ENCODE data around the gene ENO2.

The ENO2 gene

DNA sequence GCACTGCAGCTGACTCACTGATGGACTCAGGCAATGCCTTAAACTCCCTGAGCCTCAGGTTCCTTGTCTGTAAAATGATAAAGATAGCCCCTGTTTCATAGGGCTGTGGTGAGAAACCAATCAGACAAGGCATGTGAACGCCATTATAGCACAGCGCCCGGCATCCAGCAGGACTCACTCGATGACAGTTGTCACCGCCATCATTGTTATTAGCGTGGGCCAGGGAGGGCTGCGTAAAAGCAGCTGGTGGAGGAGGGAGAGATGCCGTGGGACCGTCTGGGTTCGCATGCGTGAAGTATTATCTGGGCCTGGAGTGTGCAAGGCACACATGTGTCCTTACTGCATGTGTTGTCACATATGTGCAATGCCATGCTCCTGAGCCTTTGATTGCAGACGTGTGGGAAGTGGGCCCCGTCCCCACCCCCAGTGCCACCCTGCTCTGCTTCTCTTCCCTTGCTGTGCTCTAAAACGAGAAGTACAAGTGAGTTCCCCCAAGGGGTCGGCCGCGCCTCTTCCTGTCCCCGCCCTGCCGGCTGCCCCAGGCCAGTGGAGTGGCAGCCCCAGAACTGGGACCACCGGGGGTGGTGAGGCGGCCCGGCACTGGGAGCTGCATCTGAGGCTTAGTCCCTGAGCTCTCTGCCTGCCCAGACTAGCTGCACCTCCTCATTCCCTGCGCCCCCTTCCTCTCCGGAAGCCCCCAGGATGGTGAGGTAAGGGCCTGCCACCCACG is 36.6 kb downstream of the ENO2 start, which contains the start of gene PTPN6:
Gene PTPN6 (plus strand): TSS at position 546 of the 730 bp plus-strand sequence. CDS start 157 bp downstream, at position 703.
- no peak for DNase-seq

DNA sequence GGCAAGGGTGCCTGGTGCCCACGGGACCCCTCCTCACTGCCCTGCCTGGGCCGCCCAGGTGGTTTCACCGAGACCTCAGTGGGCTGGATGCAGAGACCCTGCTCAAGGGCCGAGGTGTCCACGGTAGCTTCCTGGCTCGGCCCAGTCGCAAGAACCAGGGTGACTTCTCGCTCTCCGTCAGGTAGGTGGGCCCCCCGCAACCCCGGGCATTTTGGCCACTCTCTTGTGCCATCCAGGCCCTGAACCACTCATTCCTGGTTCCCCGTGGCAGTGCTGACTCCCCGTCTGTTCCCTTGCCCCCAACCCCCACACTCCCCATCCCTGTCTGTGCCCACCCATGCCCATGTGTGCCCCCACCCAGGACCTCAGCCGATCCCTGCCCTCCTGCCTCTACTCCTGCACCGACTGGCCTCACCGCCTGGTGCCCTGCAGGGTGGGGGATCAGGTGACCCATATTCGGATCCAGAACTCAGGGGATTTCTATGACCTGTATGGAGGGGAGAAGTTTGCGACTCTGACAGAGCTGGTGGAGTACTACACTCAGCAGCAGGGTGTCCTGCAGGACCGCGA is 37.3 kb downstream of the ENO2 start:
- DNase-seq: no peak

DNA sequence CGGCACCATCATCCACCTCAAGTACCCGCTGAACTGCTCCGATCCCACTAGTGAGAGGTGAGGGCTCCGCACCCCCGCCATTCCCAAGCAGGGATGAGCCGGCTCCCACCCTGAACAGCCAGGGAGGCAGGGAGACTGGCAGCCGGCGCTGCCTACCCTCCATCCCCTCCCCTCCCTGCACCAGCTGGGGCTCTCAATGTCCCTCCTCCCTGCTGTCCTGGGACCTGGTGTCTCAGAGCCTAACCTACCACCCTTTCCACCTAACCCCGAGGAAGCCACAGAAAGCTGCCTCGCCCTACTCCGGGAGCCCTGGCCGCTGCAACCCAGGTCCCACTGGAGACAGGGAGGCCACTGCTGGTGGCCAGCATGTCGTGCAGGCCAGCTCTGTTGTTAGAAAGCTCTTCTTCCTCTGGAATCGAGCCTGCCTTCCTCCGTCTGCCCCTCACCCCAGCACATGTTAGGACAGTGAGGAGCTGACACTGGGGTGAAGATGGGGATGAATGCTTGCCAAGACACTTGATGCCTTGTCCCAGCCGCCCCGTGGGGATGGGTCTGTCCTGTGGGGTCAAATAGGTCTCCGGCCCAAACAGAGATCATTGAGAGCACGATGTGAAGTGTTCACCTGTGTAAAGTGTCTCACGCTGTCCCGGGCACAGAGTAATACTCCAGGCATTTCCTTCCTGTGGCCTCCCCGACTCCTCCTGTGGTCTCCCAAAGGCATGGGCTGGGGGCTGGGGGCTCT is 37.9 kb downstream of the ENO2 start:
- no peak for DNase-seq

DNA sequence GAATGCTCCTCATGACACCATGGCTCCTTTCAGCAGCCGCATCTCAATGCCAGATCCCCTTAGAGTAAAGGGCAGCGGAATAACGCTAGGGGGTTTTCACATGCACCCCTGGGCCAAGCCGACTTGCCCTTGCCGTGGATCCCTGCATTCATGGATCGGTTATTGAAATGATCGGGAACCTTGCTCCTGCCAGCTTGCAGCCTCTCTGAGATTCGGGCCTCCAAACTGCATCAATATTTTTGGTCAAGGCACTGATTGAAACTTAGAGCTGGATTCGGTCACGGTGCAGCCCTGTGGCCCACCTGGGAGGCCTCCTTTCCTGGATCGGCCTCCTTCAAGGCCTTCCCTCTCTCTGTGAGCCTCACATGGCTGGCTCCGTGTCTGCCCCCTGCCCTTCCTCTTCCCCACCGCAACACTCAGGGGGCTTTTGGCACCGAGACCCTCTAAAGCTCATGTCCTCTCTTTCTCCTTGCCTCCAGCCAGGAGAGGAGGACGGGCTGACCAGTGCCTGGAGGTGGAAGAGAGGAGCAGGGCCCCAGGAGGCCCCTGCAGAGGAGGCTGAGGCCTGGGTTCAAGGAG is 38.6 kb downstream of the ENO2 start:
- no peak for DNase-seq

DNA sequence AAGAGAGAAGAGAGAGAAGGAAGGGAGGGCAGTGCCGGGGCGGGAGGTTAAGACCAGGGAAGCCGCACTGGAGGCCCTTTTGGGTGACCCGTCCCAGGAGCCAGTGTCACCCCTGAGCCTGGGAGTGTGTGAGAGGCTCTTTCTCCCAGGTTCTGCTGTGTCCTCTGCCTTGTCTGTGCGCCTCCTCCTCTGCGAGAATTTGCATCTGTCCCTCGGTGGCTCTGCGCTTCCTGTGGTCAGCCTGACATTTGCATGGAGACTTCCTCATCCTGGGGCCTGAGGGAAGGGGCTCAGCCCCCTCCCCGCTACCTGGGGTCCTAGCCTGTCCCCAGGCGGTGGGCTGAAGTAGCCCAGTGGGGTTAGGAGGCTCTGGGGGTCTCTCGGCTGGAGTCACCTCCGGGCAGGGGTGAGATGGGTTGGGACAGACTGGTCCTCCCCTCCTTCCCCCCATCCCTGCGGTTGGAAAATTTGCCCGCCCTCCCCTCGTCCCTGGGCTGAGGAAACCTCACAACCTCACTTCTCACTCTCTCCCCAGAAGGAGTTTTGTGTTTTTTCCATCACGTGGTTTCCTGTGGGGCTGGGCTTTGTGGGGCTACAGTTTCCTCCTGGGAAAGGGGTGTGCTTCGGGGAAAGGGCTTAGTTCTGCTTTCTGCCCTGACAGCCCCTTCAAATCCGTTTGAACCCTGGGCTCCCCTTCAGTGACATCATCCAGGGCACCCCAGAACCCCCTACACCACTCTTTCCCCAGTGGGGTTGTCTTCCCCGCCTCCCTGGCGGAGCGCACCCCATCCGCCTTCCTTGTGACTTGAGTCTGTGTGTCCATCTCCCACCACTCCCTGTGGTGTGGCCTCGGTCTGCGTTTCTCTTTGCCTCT is 39.3 kb downstream of the ENO2 start:
- no peak for DNase-seq

DNA sequence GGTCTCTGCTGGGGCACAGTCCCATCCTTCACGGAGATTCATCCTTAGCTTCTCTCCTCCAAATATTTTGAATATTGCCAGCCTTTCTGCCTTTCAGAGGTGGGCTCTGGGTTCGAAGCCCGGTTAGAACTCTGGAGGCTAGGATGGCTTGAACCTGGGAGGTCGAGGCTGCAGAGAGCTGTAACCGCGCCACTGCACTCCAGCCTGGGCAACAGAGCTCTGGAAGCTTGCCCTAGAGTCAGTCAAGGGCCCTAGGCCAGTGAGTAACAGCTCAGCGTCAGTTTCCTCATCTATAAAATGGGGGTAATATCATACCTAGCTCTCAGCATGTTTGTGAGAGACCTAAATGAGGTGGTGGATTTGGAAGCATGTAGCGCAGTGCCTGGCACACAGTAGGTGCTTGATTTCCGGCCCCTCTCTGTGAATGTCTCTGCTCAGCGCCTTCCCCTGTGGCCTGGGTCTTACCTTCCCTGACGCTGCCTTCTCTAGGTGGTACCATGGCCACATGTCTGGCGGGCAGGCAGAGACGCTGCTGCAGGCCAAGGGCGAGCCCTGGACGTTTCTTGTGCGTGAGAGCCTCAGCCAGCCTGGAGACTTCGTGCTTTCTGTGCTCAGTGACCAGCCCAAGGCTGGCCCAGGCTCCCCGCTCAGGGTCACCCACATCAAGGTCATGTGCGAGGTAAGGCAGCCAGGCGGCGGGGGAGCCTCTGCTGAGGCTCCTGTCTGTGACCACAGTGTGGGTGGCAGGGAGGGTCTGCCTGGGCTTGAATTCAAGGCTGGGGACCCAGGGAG is 40.1 kb downstream of the ENO2 start:
- DNase-seq: no peak

DNA sequence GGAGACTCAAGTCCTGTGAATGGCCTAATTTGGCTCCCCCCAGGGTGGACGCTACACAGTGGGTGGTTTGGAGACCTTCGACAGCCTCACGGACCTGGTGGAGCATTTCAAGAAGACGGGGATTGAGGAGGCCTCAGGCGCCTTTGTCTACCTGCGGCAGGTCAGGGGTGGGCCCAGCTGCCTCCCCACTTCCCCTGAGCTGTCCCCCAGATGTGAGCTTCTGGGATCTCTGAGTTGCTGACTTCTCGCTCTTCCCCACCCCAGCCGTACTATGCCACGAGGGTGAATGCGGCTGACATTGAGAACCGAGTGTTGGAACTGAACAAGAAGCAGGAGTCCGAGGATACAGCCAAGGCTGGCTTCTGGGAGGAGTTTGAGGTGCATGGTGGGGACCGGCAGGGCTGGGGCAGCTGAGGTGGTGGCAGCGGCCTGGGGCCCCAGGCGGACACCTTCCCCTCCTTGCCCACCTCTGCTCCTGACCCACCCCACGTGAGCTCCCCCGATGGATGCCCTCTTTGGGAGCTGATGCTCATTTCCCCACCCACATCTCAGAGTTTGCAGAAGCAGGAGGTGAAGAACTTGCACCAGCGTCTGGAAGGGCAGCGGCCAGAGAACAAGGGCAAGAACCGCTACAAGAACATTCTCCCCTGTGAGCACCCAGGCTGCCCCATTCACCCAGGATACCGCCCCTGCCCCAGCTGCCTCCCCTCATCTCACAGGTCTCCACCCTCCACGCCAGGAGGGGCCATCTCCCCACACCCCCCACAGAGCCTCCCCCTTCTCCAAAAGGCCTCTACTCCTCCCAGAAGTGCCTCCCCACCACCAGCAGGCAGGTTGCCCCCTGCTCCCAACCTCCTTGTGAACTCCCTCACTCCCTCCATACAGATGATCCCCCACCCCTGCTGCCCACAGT is 41.0 kb downstream of the ENO2 start:
- DNase-seq: no peak

DNA sequence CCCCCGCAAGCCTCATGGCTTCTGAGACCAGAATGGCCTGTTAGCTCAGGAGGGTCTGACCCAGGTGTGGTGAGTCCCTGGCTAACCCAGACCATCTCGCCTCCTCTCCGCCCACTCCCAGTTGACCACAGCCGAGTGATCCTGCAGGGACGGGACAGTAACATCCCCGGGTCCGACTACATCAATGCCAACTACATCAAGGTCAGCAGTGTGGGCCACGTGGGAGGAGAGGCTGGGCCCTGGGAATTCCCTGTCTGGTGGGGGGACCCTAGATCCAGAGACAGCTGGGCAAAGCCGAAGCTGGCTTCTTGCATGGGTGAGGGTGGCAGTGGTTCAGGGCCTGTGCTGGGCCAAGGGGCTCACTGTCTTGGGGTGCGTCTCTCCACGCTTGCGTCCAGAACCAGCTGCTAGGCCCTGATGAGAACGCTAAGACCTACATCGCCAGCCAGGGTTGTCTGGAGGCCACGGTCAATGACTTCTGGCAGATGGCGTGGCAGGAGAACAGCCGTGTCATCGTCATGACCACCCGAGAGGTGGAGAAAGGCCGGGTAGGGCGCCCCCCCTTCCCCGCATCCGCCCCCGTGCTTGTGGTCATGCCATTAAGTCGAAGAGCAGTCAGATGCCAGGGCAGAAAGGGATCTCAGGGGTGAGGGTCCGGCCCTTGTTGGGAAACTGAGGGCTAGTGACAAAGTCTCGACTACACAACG is 41.8 kb downstream of the ENO2 start:
- DNase-seq: no peak

DNA sequence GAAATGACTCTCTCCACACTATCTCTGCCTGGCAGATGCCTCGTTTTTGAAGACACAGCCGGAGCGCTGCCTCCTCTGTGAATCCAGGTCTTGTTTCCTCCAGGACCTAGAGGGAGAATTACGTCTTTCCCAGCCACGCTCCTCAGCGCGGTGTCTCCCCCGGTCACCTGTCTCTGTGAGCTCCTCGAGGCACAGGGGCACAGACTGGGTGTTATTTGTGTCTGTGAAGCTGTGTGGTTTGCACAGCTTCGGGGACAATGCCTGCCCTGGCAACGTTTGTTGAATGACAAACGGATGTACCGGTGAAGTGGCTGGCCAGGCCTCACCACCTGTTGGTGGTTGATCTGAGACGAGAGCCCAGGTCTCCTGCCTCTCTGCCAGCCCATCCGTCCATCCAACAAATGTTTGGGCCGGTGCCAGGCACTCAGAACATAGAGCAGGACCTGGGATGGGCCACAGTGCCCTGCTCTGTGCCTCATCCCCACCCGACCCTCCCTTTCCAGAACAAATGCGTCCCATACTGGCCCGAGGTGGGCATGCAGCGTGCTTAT is 42.8 kb downstream of the ENO2 start:
- no peak for DNase-seq

DNA sequence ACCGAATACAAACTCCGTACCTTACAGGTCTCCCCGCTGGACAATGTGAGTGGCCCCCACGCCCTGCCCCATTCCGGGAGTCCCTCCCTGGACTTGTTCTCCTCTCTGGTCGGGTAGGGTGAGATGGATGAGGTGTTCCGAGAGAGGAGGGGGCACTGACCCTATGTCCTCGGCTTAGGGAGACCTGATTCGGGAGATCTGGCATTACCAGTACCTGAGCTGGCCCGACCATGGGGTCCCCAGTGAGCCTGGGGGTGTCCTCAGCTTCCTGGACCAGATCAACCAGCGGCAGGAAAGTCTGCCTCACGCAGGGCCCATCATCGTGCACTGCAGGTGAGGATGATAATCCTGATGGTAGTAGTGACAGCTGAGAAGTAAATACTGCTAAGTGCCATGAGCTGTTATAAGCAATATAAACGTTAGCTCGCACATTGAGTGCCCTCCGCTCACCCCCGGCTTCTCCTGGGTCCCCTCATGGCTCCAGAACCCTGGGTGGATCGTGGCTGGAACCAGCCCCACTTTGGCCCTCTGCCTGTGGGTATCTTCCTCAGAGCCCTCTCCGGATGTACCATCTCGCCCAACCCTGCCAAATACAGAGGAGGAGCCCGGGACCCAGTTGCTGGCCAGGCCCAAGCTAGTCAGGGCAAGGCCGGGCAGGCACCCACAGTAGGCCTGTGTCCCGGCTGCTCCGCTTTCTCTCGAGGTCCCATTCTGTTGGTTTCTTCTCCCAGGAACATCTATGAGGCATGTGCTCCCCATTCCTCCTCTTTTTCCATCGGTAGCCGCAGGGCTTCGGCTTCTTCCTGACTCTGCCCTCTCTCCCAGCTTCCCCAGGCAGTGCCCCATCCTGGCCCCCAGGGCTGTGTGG is 43.6 kb downstream of the ENO2 start:
- DNase-seq: no peak

DNA sequence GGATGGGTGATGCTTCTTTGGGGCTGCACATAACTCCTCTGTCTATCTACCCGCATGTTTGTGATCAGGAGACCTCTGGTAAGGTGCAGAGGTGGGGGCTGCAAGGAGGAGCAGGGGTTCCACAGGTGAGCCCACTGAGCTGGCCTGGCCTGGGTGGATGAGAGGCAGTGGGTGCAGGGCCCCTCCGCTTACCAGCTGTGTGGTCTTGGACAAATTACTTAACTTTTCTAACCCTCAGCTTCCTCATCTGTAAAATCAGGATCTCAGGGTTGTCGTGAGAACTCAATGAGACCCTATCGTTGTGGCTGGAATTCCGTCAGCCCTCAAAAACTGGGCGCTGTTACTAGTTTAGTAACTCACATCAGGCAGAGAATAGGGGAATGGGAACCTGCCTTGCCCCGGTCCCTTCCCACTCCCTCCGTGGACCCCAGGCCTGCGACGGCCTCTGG is 44.3 kb downstream of the ENO2 start:
- DNase-seq: no peak

DNA sequence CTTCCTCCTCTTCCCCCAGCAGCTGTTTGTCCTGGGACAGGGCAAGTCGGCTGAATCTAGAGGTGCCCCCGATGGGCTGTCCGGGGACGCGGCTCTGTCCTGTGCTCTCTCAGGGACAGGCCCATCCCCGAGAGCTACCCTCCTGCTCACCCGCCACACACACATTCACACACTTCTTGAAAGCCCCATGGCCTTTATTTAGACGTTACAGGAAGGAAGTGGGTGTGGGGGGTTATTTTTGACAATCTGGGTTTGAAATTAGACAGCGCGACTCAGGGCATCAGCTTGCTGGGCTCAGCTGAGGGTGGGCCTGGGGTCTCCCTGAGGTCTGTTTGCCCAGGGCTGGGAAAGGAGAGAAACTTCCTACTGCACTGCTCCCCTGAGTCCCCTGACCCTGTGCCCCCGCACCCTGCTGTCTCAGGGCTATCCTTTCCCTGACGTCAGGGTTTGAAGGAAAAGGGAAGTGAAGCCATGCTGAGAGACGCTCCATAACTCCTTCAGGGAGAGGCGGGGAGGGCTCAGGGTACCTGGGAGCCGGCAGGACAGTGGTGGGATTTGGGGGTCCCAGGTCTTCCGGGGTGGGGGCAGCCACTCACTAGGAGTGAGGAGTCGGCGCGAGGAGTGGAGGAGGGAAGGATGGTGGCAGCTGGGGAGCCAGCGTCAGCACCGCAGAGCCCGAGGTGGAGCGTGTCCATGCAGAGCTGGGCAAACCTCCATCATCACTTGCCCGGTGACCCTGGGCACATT is 44.9 kb downstream of the ENO2 start:
- DNase-seq: no peak

DNA sequence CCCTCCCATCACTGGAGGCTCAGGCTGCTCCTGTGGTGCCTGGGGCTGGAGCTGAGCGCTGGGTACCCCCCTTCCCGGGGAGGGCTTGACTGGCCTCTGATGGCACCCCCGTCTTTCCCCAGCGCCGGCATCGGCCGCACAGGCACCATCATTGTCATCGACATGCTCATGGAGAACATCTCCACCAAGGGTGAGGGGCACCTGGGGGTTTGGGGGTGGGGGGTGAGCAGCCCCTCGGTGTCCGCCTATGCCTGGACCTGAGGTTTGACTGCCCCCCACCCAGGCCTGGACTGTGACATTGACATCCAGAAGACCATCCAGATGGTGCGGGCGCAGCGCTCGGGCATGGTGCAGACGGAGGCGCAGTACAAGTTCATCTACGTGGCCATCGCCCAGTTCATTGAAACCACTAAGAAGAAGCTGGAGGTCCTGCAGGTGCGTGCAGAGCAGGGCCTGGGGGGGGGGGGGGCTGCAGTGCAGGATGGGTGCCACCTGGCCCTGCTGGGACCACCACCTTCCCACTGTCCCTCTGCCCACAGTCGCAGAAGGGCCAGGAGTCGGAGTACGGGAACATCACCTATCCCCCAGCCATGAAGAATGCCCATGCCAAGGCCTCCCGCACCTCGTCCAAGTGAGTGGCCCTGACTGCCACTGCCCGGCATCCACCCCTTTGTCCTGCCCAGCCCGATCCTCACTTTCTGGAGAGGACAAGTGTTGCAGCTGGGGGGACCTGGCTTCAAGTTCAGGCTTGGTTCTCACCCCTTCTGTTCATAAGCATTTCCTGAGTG is 45.6 kb downstream of the ENO2 start:
- no peak for DNase-seq

DNA sequence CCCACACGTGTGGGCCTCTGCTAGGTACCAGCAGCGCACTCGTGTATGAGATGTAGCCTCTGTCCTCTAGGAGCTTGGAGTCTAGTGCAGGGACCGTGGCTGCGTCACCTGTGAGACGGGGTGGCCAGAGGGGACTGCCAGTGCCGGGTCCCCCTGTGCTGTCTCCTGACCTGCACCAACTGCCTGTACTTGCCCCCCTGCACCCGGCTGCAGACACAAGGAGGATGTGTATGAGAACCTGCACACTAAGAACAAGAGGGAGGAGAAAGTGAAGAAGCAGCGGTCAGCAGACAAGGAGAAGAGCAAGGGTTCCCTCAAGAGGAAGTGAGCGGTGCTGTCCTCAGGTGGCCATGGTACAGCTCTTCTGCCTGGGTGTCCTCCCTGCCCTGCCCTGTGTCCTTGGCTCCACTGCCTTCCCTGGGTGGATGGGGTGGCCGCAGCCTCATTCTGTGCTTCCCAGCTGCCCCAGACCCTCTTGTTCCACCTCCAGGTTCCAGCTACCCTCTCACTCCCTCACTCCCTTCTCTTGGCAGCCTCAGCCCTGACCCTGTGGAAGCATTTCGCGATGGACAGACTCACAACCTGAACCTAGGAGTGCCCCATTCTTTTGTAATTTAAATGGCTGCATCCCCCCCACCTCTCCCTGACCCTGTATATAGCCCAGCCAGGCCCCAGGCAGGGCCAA is 46.4 kb downstream of the ENO2 start:
- DNase-seq: no peak

DNA sequence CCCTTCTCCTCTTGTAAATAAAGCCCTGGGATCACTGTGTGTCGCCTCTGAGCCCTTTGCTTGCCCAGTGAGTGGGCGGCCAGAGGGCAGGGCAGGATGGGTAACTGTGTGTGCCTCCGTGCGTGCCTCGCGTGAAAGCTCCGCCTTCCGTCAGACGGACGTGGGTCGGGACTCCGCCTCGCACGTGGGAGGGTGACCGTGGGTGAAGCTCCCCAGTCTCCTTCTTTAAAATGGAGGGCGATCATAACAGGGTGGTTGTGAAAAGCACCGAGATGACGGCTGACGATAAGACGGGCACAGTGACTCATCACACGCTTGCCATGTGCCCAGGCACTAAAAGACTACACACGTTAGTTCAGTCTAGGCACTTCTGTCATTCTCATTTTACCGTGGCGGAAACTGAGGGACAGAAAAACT is 46.9 kb downstream of the ENO2 start:
- no peak for DNase-seq

DNA sequence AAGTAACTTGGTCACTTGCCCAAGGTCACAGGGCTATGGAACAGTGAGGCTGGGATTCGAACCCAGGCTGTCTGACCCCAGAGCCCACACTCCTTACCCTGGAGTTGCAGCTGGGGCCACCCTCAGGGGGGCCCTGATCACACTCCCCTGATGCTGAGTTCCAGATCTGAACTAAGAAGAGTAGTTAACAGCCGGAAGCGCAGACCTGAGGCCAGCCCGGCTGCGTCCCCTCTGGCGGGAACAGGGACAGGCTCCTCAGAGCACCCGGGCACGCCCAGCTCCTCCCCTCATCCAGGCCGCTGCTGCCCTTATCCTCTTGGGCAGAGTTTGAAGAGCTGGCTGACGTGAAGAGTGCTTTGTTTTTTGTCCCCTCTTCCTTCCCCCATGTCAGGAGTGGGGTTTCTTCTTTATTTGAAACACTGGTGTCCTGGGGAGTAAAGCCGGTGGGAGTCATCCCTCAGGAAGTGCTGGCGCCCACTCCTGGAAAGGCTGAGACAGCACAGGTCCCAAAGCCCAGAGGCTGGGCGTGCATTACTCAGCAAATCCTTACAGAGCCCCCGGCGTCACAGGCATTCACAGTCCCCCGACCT is 47.4 kb downstream of the ENO2 start:
- DNase-seq: peak; percentile 96
